ENCODE results near the gene APBB1.

APBB1 gene

DNA sequence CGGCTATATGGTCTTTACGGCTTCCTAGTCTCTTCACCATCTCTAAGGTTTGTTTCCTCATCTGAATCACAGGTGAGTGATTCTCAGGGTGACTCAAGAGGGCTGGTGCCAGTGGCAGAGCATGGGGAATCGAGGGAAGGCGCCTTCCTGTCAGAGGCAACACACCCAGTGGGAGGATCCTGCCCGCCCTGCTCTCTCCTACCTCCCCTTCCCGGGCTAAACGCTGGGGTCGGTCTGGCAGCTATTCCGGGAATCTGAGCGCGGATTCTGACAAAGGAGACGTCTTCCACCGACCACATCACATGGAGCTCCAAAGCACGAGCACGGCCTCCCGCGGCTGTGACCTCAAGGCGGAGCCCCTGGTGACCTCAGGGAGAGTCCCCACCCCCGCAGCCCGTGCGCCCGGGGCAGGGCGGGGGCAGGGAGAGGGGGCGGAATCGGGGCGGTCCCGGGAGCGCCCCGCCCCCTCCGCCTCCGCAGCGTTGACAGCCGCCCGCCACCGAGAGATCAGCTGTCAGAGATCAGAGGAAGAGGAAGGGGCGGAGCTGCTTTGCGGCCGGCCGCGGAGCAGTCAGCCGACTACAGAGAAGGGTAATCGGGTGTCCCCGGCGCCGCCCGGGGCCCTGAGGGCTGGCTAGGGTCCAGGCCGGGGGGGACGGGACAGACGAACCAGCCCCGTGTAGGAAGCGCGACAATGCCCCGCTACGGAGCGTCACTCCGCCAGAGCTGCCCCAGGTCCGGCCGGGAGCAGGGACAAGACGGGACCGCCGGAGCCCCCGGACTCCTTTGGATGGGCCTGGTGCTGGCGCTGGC is 28.8 kb downstream of the APBB1 start, which contains the start of gene SMPD1:
Gene SMPD1, plus strand, starts transcription at position 570 of the 813 bp plus-strand sequence. Its CDS starts 125 bp downstream, at position 695.
- DNase-seq, result peak; percentile 86

DNA sequence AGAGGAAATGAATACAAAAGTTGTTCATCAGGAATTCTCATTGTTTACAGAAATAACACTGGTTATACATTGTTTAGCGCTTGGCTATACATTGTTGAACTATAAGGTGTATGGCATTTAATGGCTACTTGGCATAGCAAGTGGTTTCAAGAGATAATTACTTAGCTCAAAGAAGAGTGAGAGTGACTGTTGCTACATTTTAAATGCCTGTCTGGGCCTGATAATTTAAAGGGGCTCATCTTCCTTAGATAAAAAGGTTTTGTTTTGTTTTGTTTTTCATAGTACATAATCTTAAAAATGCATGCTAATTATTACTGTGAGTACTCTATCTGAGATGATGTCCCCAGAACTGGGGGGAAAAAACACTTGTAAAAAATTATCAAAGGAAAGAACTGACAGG is 30.1 kb downstream of the APBB1 start:
- no peak for DNase-seq

DNA sequence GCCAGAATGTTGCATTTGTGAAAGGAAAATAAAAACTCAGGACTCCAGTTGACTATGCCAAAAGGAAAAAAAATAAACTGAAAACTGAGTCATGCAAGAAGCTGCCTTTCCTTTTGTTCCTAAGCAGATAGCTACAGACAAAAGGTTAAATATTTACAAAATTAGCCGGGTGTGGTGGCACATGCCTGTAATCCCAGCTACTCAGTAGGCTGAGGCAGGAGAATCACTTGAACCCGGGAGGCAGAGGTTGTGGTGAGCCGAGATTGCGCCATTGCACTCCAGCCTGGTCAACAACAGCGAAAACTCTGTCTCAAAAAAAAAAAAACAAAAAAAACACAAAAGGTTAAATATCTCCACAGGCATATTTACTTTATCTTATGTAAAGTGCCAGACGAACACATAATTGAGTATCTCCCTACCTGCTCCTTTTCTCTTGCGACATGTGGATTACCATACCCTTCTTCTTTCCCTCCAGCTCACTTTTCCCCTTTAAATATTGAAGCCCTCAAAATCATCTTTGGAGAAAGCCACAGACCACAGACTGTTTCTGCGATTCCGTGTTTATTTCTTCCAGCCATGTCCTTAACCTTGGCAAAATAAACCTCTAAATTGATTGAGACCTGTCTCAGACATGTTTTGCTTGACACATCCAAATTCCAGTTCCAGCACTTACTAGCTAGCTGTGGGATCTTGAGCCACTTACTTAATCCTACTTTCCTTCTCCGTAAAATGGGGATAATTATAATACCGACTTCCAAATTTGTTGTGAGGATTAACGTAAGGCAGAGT is 30.9 kb downstream of the APBB1 start:
- no peak for DNase-seq

DNA sequence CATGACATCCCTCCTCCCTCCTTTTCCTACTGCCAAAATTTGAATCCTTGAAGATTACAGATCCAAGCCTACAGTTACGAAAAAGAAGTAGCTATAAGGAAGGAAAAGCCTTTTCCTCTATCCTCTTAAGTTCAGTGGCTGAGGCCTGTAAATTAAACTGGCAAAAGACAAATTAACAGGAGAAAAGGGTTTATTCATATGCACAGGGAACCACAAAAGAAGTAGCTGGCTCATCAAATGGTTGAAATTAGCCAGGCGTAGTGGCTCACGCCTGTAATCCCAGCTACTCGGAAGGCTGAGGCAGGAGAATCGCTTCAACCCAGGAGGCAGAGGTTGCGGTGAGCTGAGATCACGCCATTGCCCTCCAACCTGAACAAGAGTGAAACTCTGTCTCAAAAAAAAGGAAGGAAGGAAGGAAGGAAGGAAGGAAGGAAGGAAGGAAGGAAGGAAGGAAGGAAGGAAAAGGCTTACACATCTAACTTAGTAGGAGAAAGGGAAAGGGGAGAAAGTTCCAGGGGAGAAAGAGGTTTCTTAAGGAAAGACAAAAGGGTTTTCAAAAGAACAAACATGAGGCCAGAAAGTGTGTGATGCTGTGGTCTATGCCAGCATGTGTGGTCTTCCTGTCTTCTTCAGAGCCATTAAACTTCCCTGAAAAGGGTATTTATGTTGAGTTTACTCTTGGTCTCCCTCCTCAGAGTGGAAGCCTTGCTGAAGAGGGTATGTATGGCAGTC is 33.7 kb downstream of the APBB1 start:
- DNase-seq, result no peak

DNA sequence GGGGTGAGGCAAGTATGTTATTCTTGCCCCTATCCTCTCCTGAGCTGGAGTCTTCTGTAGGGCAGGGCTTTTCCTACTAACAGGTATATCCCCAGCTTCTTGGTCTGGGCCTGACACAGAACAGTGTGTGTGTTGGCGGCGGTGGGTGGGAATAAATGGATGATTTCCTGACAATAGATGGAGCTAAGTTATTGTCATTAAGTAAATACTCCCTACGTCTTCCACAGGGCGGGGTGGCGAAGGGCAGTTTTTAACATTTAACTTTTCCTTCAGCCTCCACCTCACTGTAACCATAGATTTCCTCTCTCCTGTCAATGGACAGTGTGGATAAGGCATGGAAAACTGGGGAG is 40.3 kb downstream of the APBB1 start:
- DNase-seq, result no peak

DNA sequence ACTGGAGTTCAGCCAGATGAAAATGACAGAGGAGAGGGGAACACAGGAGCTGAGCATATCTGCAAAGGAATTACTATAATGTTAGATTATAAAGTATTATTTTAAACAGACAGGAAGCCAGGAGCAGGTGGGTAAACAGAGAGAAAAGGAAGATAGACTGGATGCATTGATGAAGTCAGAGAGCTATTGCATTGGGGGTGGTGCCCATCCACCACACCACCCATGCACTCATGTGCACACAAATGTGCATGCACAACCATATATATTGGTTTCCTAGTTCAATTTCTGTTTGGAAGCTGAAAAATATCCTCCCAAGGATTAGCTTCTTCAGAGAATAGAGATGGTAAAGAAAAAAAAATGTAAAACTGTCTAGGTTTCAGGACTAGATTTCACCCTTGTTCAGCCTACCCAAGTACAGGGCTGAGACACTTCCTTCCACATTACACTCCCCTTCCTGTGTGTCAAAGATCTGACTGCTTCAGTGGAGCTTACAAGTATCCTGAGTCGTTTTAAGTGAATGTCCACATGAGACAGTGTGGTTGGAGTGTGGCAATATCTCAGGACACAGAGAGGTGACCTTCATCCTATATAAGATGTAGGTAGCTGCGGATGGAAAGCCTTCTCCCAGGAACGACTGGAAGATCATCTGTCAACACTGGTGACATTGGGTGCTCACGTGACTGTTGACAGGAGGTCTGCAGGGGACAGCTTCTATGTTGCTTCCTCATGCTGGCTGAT is 40.8 kb downstream of the APBB1 start:
- no peak for DNase-seq

DNA sequence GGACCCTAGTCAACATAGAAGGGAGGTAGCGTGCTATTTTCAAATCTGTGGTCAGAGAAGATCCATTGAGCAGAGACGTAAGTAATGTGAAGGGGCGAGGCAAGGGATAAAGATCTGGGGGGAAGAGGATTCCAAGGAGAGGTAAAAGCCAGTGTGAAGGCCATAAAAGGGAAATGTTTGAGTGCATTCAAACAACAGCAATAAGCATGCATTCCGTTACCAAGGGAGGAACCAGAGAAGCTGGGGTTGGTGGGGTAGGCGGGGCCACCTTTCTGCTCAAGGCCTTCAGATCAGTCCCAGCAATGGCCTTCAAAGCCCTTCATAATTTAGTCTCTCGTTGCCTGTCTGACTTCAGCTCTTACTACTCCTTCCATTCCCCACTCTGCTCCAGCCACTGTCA is 47.1 kb downstream of the APBB1 start:
- no peak for DNase-seq

DNA sequence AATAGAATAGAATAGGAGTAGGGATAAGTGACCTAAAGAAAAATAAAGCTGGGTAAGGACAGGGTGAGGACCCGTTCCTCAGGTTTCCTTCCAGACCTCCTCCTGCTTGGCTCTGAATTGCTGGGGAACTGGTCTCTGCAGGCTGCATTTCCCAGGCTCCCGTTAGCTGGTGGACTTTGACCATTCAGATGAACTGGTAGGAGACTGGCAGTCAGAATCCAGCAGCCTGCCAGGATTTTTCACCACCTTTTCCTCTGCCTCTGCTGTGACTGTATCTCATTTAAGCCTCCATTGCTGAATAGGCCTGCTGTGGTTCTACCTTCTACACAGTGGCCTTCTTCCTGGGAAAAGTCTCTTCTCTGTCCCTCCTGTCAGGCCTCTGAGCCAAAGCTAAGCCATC is 53.2 kb downstream of the APBB1 start:
- no peak for DNase-seq

DNA sequence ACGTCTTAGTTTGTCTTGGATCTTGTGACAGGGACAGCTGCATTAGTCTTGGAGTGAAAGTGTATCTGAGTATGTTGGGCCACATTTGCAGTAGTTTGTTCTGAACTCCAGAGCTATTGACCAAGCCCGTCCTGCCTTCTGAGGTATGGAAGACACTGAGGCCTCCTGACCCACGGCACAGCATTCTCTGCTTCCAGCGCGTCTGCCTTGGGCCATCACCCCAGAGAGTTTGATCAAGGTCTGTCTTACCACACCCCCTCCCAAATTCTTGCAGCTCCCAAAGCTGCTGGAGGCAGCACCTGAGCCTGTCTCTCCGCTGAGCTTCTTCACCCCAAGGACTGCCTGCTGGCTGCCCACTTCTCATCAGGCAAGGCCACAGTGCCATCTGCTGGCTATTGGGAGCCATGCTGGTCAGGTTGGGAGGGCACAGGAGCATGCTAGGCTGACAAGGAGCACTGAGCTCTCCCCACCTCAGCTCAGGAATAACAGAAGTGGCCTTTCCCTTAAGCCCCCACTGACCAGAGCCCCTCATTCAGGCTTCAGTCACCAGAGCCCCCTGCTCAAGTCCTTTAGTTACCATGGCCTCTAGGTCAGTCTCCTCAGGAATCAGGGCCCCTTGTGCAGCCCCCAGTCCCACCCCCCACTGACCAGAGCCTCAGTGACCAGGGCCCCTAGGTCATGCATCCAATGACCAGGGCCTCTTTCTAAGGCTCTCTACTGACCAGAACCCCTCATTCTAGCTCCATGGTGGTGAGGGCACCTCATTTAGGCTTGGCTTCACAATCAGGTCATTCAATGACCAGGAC is 55.8 kb downstream of the APBB1 start:
- peak; percentile 71 for DNase-seq

DNA sequence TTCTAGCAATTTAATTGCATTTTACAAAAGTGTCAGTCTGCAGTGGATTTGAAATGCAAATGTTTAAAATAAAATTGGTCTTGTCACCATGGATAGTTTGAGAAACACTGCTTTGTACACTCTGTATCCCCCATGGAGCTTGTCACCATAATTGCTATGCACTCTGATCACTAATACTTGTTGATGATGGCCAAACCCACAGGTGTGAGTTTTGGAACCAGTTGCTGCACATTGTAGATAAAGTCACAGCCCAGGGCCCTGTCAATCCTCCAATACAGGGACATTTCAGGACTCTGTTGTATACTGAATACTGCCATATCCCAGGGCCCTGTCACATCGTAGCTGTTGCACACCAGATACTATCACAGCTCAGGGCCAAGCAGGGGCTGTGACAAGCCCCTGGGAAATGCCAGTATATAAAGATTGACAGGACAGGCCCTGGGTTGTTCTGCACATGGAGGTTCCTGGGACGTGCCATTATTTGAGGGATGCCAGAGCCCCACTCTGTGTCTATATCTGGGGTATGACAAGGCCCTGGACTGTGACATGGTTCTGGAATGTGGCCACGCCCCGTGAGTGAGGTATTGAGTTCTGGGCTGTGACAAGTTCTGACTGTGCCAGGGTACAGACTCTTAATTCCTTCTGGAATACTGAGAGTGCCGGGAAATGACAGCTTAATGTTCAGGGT is 56.6 kb downstream of the APBB1 start:
- no peak for DNase-seq

DNA sequence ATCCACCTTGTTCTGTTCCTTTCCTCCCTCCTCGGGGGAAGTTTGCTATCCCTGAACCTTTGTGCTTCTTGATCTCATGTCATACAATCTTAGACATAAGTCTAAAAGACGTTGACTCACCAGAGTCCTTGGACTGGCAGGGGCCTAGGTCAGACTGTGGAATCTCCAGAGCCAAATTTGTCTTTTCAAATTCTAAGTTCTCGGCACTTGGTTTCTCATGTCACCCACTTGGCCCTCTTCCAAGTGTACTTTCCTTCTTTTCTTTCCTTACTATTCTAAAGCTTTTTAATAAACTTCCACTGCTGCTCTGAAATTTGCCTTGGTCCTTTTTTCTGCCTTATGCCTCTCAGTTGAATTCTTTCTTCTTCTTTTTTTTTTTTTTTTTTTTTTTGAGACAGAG is 58.7 kb downstream of the APBB1 start:
- DNase-seq, result no peak

DNA sequence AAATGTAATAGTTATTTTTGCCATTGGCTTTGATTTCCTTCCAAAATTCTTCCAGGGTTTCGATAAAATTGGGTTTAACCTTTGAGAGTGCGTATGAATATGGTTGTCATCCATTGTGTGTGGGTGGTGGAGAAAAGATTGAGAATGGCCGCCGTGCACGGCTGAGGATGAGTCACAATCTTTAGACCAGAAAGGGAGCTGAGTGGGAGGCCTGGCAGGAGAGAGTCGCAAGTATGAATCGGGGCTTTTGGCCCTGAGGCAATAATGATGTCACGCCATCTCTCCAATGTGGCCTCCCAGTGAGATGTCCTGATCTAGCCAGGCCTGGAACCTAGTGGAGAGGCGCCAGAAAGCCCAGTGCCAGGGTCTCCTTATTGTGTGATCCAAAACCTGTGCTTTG is 61.7 kb downstream of the APBB1 start:
- peak; percentile 81 for DNase-seq

DNA sequence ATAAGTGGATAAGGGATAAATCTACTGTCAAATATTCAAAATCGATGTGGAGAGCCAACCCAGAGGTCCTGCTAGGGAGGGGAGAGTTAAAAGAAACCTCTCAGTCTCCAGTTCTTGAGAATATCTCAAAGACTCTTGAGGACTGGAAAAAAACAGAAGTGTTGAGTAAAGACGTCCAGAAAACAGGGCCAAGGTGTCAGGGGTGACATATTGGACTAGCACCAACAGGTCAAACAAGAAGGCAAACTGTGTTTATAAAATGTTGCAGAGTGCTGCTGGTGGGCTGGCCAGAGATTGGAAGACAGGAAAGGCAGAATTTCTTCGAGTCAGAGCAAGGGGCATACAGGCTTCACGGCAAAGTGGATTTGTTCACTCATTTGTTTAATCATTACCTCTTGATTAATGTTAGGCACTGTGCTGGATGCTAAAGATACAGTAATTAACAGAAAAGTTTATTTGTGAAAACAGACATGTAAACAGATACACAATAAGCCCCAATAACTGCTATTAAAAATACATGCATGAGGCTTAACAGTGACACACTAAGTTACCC is 62.3 kb downstream of the APBB1 start:
- no peak for DNase-seq

DNA sequence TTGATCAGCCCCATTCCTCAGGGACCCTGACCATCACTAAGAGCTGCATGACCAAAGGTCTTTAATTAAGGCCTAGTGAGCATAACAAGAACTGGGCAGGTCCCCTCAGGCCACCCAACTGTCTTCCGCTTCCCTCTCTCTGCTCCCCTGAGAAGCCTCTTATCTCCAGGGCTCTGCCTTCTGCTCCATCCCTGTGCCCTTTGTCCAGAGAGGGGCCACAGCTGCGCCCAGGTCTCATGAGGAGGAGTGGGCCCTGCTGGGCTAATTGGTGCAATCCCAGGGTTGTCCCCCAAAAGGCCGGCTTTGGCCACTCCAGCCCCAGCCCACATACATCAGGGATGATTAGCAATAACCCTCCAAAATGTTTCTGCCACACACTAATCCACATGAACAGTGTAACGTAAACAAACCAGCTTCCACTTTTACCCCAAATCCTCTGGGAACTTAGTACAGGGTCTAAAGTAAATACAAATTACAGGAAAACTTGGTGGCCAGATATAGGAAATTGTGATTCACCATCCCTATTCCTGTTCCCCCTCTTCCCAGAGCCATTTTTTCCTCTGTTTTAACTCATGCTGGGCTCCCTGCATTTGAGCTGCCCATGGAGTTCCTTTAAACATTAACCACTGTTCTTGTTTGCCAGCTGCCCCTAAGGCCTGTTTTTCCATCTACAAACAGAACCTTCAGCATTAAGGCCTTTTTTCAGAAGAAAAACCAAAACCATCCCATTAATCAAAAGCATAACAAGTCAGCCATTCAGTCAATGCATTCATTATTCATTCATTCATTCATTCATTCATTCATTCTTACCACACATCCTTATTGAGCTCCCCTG is 64.0 kb downstream of the APBB1 start:
- peak; percentile 38 for DNase-seq

DNA sequence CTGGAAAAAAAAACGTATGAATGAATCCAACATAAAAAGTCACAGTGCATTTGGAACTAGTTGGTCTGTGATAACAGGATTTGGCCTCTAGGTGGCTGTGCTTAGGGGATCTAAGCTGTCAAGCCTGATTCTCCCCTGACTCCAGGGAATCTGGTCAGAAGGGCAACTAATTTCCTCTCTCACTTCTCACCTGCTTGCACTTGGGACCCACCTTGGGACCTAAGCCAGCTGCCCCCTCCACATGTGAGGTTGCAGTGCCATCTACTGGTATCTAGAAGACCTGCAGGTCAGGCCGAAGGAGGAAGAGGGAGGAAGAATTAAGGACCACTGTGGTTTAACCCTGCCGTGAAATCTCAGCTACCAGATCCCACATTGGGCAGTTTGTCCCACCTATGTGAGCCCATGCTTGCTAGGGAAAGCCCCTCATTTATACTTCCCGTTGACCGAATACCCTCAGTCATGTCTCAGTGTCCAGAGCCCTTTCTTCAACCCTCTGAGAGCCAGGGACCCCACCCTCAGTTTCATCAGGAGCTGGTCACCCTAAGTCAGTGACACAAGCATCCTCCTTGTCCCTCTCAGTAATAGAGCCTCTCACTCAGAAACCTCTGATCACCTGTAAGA is 65.4 kb downstream of the APBB1 start:
- peak; percentile 34 for DNase-seq

DNA sequence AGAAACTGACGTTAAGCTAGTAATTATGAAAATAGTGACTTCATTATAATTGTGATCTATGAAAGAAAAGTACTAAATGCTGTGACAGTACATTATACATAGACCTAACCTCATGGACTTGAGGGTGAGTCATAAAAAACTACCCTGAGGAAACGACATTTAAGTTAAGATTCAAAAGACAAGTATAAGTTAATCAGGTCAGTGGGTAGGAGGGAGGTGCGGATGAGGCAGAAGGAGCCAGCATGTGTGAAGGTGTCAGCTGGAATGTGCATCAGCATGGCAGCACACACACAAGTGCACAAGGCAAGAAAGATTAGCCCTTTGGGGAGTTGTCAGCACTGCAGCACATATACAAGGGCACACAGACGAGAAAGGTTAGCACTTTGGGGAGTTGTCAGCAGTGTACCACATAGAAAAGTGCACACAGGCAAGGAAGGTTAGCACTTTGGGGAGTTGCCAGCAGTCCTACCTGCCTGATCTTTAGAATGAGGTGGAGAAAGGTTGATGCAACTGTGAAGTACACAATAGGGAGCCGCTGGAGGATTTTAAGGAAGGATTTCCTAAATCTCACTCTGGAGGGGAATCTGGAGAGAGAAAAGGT is 67.0 kb downstream of the APBB1 start:
- DNase-seq, result no peak

DNA sequence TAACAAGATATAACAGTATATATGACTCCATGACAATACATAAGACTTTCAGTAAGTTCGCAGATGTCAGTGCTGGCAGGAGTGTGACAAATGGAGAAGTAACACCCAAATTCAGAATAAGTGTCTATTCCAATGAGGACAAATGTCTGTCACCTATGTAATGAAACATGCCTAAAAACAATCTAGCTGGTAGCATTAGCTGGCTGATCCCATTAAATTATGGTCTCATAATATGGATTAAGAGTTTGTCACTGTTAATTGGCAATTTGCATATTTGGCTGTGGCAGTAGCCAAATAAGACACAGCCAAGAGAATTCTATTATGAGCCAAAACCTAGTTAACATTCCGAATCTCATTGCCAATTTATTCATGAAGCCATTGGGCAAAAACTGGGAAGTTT is 68.4 kb downstream of the APBB1 start:
- DNase-seq, result no peak

DNA sequence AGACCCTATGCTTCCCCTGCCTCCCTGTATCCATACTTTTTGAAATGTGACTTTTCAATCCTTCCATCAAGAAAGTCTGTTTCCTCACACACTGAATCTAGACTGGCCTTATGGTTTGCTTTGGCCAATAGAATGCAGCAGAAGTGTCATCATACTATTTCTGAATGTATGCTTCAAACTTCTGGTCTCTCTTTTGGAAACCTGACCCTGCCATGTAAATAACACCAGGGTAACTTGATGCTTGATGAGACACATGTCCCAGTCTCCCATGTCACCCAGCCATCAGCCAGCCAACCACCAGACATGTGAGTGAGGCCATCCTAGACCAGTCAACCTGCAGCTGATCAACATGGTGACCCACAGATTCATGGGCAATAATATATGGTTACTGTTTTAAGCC is 68.9 kb downstream of the APBB1 start:
- DNase-seq, result no peak

DNA sequence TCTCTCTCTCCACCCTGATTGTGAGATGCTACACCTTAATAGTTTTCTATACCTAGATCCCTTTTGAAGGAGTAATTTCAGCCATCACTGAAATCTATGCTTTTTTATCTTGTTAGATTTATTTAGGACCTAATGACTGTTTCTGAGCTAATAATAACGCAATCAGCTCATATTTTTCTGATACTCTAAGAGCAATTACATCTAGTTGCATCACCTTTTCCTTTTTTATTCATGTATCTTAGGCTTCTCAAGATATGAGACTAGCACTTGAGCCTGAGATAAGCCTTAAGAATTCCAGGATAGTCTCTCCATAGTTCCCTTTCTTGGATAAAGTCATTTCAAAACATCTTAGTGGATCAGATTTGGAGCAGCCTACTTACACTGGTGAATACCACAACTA is 73.5 kb downstream of the APBB1 start:
- no peak for DNase-seq
